Activated CD8-positive, alpha-beta memory T cell treated with anti-CD3 and anti-CD28 coated beads for 24 hours (primary cell): ENCODE results near the gene CAPRIN2.
A peak's percentile ranks its signal among the peaks of the same experiment; 100 is the strongest.

Experiments used
- DNase-seq: peaks from one replicate; pipeline ENCODE4 v3.0.0-alpha.2; 2020

The CAPRIN2 gene, protein sequence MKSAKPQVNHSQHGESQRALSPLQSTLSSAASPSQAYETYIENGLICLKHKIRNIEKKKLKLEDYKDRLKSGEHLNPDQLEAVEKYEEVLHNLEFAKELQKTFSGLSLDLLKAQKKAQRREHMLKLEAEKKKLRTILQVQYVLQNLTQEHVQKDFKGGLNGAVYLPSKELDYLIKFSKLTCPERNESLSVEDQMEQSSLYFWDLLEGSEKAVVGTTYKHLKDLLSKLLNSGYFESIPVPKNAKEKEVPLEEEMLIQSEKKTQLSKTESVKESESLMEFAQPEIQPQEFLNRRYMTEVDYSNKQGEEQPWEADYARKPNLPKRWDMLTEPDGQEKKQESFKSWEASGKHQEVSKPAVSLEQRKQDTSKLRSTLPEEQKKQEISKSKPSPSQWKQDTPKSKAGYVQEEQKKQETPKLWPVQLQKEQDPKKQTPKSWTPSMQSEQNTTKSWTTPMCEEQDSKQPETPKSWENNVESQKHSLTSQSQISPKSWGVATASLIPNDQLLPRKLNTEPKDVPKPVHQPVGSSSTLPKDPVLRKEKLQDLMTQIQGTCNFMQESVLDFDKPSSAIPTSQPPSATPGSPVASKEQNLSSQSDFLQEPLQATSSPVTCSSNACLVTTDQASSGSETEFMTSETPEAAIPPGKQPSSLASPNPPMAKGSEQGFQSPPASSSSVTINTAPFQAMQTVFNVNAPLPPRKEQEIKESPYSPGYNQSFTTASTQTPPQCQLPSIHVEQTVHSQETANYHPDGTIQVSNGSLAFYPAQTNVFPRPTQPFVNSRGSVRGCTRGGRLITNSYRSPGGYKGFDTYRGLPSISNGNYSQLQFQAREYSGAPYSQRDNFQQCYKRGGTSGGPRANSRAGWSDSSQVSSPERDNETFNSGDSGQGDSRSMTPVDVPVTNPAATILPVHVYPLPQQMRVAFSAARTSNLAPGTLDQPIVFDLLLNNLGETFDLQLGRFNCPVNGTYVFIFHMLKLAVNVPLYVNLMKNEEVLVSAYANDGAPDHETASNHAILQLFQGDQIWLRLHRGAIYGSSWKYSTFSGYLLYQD

DNA sequence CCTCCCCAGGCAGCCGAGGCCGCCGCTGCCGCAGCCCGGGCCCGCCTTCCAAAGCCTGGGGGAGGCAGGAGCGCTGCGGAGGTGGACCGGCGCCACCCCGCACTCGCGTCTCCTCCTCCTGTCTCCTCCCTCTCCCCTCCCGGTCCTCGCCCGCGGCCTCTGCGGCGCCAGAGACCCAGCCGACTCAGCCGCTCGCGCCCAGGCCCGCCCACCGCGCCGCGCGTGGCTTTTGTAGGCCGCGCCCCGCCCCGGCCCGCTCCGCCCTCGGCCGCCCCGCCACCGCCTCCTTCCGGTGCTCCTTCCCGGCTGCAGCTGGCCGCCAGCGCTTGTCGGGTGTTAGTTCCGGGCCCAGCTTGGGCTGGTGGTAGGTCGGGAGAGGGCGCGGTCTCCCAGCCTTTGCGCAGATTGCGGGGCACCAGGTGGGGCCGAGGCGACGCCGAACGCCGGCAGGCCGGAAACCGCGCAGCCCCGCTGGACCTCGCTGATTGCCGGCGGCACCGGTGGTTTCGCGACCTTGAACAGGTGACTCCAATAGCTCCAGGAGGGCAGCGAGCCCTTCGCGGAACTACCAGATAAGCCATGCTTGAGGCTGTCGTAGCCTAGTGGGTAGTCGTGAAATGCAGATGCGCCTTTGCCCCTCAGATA lies at the start of gene CAPRIN2:
Gene CAPRIN2, minus strand, starts transcription at position 202 of the 645 bp plus-strand sequence. CDS start 1,431 bp downstream, outside the sequence.
- peak; percentile 98 for DNase-seq

DNA sequence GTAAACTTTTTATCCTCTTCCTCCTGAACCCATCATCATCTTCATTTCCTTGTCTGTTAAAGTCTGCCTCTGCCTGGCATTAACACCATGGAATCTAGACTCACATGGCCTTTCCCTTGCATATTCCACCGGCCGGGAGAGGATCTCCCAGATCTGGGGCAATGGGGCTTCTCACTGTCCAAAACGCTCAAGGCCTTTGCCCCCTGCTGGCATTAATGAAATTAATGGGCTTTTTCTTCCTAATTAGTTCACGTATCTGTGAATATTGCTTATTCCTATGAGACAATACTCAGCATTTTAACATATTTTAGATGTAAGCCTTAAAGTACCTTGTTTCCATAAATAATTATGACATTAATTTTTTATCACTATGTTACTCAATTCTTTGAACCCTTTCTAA lies 42.9 kb upstream of the CAPRIN2 start:
- DNase-seq = no peak

DNA sequence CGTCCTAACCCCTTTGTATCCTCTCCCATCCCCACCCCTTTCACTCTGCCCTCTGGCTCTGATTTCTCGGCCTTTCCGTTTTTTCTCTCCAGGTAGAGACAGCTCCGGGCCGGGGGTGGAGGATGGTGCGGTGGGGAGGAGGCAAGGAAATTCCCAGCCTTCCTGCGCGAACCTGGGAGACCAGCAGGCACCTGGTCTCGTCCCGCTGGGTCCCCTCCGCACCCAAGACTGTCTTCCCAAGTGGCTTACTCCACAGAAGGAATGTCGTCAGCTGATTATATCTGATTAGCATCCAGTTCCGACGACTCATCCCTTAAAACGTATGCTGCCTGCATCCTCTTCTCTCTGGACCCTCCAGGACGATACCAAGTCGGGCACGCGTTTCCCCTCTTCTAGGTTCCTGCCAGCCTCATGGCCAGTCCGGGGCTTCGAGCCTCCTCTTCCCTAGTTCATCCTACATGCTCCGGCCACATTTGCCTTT lies 42.2 kb upstream of the CAPRIN2 start:
- DNase-seq = no peak

DNA sequence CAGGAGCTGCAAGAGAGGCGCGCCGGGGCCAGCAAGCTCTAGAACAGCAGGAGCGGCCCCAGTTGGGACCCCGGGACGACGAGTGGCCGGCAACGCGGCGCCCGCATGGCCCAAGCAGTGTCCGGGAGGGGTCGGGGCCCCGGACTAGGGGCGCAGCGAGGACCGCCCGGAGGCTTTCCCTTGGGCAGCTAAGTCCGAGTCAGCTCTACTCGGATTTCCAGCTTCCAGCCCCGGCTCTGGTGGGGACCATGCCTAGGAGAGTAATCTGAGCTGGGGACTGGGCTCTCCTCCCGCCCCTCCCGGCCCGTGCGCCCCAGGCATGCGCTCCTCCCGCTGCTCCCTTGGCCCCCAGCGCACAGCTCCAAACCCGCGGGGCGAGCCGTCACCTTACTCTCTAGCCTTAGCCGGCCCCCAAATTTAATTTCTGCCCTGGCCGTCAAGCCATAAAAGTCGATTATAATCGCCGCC lies 41.6 kb upstream of the CAPRIN2 start:
- no peak for DNase-seq

DNA sequence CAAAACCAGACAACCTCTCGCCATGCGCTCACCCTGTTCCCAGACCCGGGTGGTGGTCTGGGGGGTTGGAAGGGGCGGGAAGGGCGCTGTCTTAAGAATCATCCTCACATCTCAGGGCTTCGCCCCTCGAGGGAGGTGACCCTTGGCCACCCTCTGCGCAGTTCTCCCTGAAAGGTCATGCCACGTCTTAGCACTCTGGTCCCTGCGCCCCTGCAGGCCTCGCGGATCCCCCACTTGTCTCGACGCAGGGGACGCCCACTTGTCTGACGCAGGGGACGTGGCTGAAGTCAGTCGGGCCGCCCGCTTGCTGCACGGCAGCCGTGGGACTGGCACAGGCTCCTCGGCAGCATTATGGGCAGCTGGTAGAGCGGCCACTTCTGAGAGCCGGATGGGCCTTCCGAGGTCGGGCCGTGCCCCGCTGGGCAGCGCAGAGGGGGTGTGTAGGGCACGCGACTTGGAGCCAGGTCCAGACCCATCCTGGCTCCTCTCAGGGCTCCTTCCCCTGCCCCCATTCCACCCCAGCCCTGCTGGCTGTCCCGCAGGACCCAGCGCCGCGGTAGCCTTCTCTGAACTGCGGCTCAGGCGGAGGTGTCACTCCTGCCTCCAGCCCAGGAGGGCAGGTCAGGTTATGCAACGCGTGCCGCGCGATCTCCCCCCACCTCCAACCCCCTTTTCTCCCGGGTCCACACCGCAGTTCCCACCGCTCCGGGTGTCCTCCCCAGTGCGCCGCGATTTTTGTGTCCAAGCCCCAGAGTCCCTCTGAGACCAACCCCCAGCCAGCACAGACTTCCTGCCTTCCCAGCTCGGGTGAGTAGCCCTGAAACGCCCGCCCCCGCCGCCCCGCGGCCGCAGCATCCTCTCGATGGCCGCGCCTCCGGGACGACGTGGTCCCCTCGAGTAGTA lies 40.9 kb upstream of the CAPRIN2 start:
- DNase-seq = peak; percentile 80

DNA sequence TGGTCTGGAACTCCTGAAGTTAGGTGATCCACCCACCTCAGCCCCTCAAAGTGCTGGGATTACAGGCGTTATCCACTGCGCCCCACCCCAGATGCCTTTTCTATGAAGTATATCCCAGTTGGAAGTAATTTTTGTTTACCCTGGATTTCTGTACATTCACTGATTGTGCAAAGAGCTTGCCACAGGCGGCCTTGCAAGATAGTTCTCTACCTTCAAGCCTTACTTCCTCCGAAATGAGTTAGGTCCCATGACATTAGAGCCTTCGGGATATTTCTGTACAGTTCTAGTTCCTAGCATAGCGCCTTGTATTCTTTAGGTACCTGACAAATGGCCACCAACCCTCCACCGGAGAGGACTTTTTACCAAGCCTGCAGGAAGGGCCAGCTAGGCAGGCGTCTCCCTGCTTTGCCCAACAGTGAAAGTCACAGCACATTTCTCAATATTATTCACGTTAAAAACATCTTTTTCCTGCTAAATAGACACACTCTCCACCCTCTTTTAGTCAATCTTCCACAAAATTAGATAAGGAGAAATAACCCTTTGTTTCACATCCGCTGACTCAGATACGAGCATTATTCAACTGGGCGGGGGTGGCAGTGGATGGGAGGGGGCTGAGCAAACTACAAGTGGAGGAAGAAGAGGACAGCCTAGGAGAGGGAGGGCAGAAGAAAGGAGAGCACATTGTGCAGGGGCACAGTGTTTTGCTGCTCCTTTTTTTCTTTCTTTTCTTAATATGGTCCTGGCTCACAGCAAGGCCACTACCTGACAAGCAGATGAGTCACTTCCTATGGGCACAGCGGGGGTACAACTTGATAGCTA lies 40.0 kb upstream of the CAPRIN2 start:
- no peak for DNase-seq

DNA sequence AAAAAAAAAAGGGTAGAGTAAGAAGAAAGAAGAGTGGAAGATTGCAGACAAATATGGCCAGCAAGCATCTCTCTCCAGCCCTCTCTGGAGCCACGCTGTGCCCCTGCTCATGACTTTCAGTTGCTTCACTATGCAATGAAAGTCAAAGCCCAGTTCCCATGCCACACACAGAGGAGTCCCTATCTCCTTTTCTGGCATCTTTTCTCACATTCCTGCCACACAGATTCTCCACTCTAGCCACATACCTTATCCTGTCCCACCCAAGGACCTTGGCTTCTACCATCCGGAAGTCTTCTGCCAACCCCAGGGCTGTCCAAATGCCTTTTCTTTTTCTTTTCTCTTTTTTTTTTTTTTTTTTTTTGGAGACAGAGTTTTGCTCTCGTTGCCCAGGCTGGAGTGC lies 39.3 kb upstream of the CAPRIN2 start:
- DNase-seq = no peak

DNA sequence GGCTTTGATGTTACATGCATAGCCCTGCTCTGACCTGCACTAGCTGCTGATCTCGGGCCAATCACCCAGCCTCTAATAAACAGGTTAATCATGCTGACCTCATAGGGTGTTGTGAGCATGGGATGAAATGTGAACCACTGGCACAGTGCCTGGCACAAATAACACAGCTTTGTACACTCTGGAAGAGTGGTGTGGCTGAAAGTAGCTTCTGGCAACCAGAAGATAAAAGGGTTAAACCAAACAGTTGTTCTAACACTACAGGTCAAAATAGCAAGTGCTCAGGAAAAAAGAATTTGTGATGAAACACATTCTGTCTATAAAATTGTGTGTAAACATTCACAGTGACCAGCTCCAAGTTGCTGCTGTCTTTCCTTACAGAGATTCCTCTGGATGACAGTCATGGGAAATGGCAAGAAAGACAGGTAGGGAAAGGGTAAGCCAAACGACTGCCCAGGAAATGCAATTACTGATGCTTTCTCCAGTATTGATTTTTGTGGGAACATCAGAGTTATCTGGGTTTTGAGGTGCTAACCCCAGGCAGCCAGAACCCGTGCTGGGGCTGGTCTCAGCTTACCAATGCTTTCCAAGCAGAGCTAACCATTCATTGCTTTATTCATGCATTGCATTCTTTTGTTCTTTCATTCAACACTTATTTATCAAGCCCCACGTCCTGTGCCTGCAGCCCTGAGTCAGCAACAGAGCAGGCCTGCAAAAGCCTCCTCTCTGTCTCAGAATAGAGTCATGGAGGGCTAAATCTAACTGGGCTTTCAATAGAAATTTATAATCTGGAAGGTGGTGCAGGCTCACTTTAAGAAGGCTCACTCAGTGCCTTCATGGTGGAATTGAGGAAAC lies 38.1 kb upstream of the CAPRIN2 start:
- DNase-seq = no peak

DNA sequence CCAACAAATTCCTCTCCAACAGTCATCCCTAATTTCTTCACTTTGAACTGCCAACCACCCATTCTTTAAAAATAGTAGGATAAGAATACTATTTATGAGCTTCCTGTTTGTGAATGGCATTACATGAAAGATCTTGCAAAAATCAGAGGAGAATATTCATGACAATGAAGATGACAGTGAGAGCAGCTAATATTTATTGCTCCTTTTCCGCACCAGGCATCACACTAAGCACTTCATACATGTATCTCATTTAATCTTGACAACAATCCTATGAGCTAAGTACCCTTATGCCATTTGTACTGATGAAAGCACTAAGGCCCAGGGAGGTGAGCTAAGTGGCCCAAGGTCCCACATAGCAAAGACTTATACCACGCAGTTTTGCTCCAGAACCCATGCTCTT lies 37.3 kb upstream of the CAPRIN2 start:
- DNase-seq = no peak

DNA sequence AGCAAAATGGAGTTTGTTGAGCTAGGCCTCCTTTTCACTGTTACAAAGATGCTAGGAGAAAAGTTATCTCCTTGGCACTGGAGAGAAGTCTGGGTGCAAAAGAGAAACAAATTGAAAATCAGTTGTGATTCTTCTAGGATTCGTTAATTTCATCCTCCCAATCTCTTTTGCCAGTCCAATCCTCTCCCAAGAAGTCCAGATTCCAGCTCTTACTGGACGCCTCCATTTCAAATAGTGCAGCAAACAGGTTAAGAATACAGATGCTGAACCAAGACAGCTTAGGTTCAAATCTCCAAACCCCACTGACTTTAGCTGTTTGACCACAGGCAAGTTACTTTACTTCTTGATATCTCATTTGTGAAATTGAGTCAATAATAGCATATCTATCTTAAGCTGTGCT lies 34.0 kb upstream of the CAPRIN2 start:
- DNase-seq = no peak

DNA sequence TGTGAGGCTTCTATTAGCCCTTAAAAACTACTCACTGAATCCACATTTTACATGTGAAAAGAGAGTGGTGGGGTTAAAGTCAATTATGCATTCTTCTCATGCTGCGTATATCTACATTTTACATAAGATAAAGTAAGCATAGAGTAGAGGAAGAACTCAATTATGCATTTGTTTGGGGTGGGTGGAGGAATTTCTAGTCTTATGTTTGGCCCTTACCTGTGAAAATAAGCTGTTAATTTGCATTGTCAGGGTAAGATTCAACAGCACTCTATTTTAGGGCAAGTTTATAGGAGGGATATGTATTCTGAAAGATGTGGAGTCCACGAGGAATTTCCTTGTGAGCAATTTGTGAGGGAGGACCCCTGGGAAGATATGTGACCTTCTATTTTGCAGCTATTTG lies 30.9 kb upstream of the CAPRIN2 start:
- no peak for DNase-seq

DNA sequence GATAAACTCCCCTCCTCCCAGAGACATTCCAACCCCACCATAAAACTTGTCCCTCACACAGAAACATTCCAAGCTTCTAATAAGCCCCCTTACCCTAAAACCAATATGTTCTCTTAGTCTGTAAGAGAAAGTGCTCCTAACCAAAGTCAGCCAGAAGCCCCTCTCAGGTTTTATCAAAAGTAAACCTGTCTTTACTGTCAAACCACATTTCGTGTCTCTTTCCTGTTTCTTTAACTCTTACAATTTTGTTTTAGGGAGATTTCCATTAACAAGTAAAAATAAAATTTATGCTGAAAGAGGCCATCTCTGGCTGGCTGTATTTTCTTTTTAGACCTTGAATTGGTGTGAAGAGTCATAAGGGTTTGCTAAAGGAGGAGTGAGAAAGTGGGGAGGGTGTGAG lies 29.8 kb upstream of the CAPRIN2 start:
- DNase-seq = no peak

DNA sequence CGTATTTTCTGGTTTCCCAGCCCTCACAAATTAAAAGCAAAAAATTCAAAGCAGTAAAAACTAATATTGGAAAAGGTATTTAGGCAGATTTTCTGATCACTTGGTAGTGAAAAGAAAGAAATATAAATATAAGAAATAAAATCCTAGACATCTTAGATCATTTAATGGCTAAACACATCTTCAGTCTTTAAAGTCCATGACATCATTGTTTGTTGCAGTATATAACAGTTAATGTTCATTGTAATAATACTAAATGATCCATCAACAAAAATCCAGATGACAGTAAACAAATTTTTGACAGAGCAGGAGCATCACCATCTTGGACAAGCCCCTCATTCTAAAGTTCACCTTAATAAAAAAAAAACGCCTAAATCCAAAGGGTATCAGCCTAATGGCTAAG lies 29.2 kb upstream of the CAPRIN2 start:
- no peak for DNase-seq

DNA sequence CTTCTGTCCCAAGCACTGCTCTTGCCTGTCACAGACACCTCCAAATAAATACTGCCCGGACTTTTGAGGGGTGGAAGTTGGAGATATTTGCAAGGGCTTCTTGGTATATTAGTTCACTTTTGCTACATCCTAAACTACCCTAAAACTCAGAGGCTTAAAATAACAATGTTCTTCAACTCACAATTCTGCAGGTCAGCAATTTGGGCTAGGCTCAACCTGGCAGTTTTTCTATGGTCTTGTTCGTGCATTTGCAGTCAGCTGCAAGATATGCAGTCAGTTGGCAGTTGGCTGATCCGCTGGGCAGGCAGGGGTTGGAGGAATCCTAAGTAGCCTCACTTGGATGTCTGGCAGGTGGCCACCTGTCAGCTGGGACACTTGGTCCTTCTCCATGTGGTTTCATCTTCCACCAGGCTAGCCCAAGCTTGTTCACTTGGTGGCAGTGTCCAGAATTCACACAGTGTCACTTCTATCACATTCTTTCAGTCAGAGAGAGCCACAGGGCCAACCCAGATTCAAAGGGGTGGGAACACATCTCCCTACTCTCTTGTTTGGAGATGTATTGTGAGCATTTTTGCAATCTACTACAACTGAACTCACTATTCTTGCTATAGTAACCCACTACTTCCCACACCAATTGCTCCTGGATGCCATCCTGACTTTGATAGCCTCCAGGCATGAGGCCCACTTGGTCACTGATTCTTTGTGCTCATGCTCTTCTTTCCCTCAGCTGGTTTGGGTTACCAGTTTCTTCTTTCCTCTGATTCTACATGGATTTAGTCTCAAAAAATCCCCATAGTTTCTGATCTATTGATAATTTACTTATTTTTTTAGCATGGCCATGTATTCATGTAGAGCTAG lies 27.8 kb upstream of the CAPRIN2 start:
- DNase-seq = no peak

DNA sequence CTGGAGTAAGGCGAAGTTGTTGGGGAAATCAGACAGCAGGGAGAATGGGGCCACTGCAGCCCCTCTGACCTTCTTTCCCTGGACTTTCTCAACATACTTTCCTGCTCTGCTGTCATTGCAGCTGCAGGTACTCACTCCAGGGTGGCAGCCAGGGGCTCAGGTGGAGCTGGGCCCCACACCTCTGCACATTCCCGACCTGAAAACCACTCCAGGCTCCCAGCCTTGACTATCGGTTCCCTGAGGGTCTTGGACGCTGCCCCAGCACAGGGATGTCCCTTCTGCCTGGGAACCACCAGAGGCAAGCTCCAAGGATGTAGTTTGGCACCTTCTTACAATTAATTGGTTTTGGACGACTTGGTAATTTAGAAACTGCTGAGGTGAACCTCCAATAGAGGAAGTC lies 24.8 kb upstream of the CAPRIN2 start:
- DNase-seq = no peak

DNA sequence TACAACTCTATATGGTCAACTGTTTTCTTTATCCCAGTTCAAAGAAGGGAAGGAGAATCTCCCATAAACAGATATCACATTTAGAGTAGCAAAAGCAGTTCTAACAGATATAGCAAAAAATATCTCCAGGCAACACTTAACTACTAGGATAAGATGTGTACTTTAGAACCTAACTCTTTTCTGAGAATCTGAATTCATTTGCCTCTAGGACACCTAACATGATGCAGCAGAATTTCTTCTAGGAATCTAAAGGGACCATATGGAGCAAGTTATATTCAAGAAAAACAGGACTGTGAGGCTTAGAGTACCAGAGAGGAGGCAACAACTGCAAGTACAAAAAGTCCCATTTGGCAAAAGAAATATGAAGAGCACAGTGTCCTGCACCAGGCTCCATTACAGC lies 24.4 kb upstream of the CAPRIN2 start:
- no peak for DNase-seq

DNA sequence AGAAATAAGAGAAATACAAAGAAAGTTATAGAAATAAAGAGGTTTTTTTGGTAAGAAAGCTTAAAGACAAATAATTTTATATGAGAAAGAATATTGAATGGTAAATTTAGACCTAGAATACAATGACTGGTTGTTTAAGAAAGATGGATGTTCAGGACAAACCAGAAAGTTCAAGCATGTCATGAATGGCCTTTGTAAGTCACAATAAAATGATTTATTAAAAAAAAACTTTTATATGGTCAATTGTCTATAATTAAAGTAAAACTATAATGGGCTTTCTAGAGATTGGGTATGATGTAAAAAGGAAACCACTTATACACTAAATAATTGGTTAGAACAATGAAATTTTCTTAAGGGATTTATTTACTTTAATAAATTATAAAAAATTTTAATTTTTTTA lies 19.8 kb upstream of the CAPRIN2 start:
- no peak for DNase-seq

DNA sequence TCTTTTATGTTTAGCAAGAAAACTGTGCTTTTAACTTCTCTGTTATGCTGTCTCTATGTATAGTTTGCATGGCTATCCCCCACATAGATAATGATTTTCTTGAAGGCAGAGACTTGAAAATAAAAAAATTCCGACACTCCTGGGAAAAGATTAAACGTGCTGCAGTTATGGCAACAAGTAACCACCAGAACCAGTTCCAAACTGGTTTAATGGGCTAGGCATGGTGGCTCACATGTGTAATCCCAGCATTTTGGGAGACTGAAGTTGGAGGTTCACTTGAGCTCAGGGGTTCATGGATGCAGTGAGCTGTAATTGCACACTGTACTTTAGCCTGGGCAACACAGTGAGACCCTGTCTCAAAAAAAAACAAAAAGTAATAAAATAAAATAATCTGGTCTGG lies 15.1 kb upstream of the CAPRIN2 start:
- DNase-seq = no peak

DNA sequence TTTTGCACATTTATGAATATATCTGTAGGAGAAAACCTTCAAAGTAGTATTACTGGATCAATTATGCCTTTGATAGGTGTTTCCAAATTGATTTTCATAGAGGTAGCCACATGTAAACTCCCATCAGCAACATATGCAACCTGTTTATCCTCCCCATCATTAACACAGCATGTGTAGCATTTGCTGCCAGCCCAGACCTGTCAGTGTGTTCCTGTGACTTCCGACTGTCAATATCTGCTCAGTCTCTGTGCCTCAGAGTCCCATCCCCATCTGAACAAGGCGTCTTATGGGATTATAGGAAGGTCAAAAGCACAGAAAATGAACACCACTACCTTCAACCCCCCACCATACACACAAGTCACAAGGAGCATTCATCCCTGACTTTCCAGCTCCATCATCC lies 9.5 kb upstream of the CAPRIN2 start:
- DNase-seq = no peak
